ENCODE measurements around the gene SYNGR2. TPM values are rescaled to one million over a fixed set of nuclear protein-coding genes. Genes with fewer than 3 reads are reported as not detected.
A peak's percentile ranks its signal among the peaks of the same experiment; 100 is the strongest.

SYNGR2 gene
- total and polyA plus RNA-seq, 9 of the 15 experiments (the other 6 are each of a cell fraction or from before 2014, with no cell fraction given) = 1.4 to 173 (median 87.8) TPM

- TF ChIP-seq TEAD1 (CRISPR knock-in tag; IDR thresholded peaks at IDR 0.05) = peak in 1 of 2 experiments; percentile 75; a peak in 2 of 4 replicates
- no peak for TF ChIP-seq MIER1 (IDR thresholded peaks at IDR 0.05; ENCODE audit: low read depth)
- TF ChIP-seq ID3 (CRISPR knock-in tag; IDR thresholded peaks at IDR 0.05) = no peak
- TF ChIP-seq ID3 (tag; IDR thresholded peaks at IDR 0.05) = 0 out of 2 replicates have a peak, but pooled peaks have one; percentile 60
- no peak for TF ChIP-seq CSDE1 (IDR thresholded peaks at IDR 0.05)
- TF ChIP-seq ELF4 (CRISPR knock-in tag; IDR thresholded peaks at IDR 0.05) = no peak
- TF ChIP-seq FIP1L1 (IDR thresholded peaks at IDR 0.05; ENCODE audit: low read depth, low read length, poor library complexity, severe bottlenecking) = peak; percentile 54
- TF ChIP-seq BRD4 (IDR thresholded peaks at IDR 0.05) = peak; percentile 93; the same call in 1 of the 2 replicates
- TF ChIP-seq, protein P1, sequence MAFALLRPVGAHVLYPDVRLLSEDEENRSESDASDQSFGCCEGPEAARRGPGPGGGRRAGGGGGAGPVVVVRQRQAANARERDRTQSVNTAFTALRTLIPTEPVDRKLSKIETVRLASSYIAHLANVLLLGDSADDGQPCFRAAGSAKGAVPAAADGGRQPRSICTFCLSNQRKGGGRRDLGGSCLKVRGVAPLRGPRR (CRISPR knock-in tag; IDR thresholded peaks at IDR 0.05) = no peak
- no peak for TF ChIP-seq ESRRB (CRISPR knock-in tag; IDR thresholded peaks at IDR 0.05; ENCODE audit: borderline replicate concordance)
- TF ChIP-seq SRSF3 (IDR thresholded peaks at IDR 0.05; ENCODE audit: insufficient read depth, low read length) = no peak
- no peak for TF ChIP-seq ZNF699 (CRISPR knock-in tag; IDR thresholded peaks at IDR 0.05; ENCODE audit: insufficient replicate concordance)
- no peak for TF ChIP-seq EWSR1 (IDR thresholded peaks at IDR 0.05; ENCODE audit: borderline replicate concordance, low read depth, partially characterized antibody)
- peak in 1 of 2 experiments; percentile 38; a peak in 1 of 4 replicates for TF ChIP-seq NONO (IDR thresholded peaks at IDR 0.05; ENCODE audit: low read depth in 2 of 2, low read length in 1 of 2)
- no peak for TF ChIP-seq STAG1 (CRISPR knock-in tag; IDR thresholded peaks at IDR 0.05; ENCODE audit: borderline replicate concordance)
- TF ChIP-seq POLR2A (conservative IDR thresholded peaks at IDR 0.05) = peak; percentile 84
- TF ChIP-seq, protein P2, sequence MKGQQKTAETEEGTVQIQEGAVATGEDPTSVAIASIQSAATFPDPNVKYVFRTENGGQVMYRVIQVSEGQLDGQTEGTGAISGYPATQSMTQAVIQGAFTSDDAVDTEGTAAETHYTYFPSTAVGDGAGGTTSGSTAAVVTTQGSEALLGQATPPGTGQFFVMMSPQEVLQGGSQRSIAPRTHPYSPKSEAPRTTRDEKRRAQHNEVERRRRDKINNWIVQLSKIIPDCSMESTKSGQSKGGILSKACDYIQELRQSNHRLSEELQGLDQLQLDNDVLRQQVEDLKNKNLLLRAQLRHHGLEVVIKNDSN (CRISPR knock-in tag; IDR thresholded peaks at IDR 0.05) = 0 out of 2 replicates have a peak, but pooled peaks have one; percentile 33
- TF ChIP-seq, protein P3, sequence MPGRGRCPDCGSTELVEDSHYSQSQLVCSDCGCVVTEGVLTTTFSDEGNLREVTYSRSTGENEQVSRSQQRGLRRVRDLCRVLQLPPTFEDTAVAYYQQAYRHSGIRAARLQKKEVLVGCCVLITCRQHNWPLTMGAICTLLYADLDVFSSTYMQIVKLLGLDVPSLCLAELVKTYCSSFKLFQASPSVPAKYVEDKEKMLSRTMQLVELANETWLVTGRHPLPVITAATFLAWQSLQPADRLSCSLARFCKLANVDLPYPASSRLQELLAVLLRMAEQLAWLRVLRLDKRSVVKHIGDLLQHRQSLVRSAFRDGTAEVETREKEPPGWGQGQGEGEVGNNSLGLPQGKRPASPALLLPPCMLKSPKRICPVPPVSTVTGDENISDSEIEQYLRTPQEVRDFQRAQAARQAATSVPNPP (IDR thresholded peaks at IDR 0.05; ENCODE audit: borderline replicate concordance, insufficient read depth, insufficient read length) = no peak
- TF ChIP-seq RCOR1 (IDR thresholded peaks at IDR 0.05; ENCODE audit: borderline replicate concordance in 1 of 2, low read depth in 2 of 2, low read length in 2 of 2) = peak in 1 of 2 experiments; percentile 33; a peak in 1 of 4 replicates
- no peak for TF ChIP-seq XRCC5 (IDR thresholded peaks at IDR 0.05; ENCODE audit: low read depth, low read length)
- TF ChIP-seq MYC (IDR thresholded peaks at IDR 0.05; ENCODE audit: low read depth, low read length) = peak; percentile 95
- peak; percentile 88; the same call in 1 of the 2 replicates for TF ChIP-seq MYC (CRISPR knock-in tag; IDR thresholded peaks at IDR 0.05; ENCODE audit: borderline replicate concordance, low read depth)
- TF ChIP-seq NFYB (IDR thresholded peaks at IDR 0.05; ENCODE audit: extremely low read depth, insufficient read length) = no peak
- no peak for TF ChIP-seq ADNP (tag; IDR thresholded peaks at IDR 0.05)
- peak; percentile 91 for TF ChIP-seq POLR2G (IDR thresholded peaks at IDR 0.05; ENCODE audit: low read depth, low read length)
- no peak for TF ChIP-seq ZNF75A (CRISPR knock-in tag; IDR thresholded peaks at IDR 0.05)
- TF ChIP-seq ZC3H11A (IDR thresholded peaks at IDR 0.05; ENCODE audit: low read depth, low read length) = no peak
Measured at GRCh38 chr17:78214016-78214705, 45.8 kb downstream of the SYNGR2 start, which contains the start of gene BIRC5 (continued).

Data from K562 (cell line).